HG02943 (cell line): ENCODE measurements around the gene RAN.
"Not testable (repeated sequence)": the region's sequence is repeated elsewhere in the genome, so short reads cannot be mapped to it uniquely, and the experiment has no call there.

ENCODE experiments used
- ATAC-seq: cut with Tn5 transposase; IDR thresholded peaks from one replicate; pipeline ENCODE4 v1.9.1; 2021; ENCODE audit warnings: mild to moderate bottlenecking, low read depth, moderate library complexity; ENCODE audit not compliant: unreplicated experiment

Gene RAN

GRCh38 chr12:130876758-130877157 is 4.9 kb downstream of the RAN start:
- ATAC-seq = no peak

- no peak for ATAC-seq
These were observed 5.5 kb downstream of the RAN start for GRCh38 chr12:130877333-130877732.

- no peak for ATAC-seq
These were observed 6.6 kb downstream of the RAN start for GRCh38 chr12:130878193-130879185.

GRCh38 chr12:130879212-130879686 is 7.4 kb downstream of the RAN start:
- ATAC-seq = peak; percentile 70

GRCh38 chr12:130879781-130880389 is 8.0 kb downstream of the RAN start:
- no peak for ATAC-seq

- peak; percentile 61 for ATAC-seq
These were observed 8.6 kb downstream of the RAN start for GRCh38 chr12:130880411-130880885.

- ATAC-seq = no peak
These were observed 9.2 kb downstream of the RAN start for GRCh38 chr12:130881046-130881445.

- no peak for ATAC-seq
These were observed 9.7 kb downstream of the RAN start for GRCh38 chr12:130881548-130881947.

GRCh38 chr12:130887190-130887589 is 15.3 kb downstream of the RAN start:
- ATAC-seq = not testable (repeated sequence)

GRCh38 chr12:130904064-130904463 is 32.2 kb downstream of the RAN start:
- ATAC-seq = no peak

- ATAC-seq = not testable (repeated sequence)
These were observed 33.1 kb downstream of the RAN start for GRCh38 chr12:130904936-130905455.

- no peak for ATAC-seq
These were observed 37.2 kb downstream of the RAN start for GRCh38 chr12:130909111-130909510.

- ATAC-seq = no peak
These were observed 39.3 kb downstream of the RAN start for GRCh38 chr12:130911193-130911592.

- ATAC-seq = no peak
These were observed 40.1 kb downstream of the RAN start for GRCh38 chr12:130911933-130912332.

GRCh38 chr12:130916241-130916911 is 44.5 kb downstream of the RAN start:
- ATAC-seq = no peak

GRCh38 chr12:130917607-130918006 is 45.7 kb downstream of the RAN start:
- ATAC-seq = no peak

GRCh38 chr12:130919086-130919485 is 47.2 kb downstream of the RAN start:
- no peak for ATAC-seq

GRCh38 chr12:130920119-130920703 is 48.3 kb downstream of the RAN start:
- no peak for ATAC-seq

- ATAC-seq = no peak
These were observed 49.0 kb downstream of the RAN start for GRCh38 chr12:130920723-130921381.

GRCh38 chr12:130922511-130922953 is 50.7 kb downstream of the RAN start:
- no peak for ATAC-seq
